Spinal cord (tissue), 10 donors: ENCODE data around the gene FLACC1. TPM values are rescaled to one million over a fixed set of nuclear protein-coding genes. Genes with fewer than 3 reads are reported as not detected.

Experiments used
- DNase-seq, 6 donors: peaks; one replicate each; pipeline versions ENCODE4 v3.0.0 to v3.0.0-alpha.2; 2013 to 2015; ENCODE audit warnings: low spot score in 6 of 6, low read depth in 4 of 6
- H3K27ac ChIP-seq: one replicate; pipeline ENCODE4 v1.5.1; 2013; ENCODE audit warnings: low read depth, low read length, control low read depth
- H3K27me3 ChIP-seq: one replicate; pipeline ENCODE4 v1.6.1; 2013; ENCODE audit warnings: low read length; ENCODE audit not compliant: control insufficient read depth, insufficient read depth
- H3K36me3 ChIP-seq: one replicate; pipeline ENCODE4 v1.6.1; 2013; ENCODE audit warnings: low read length; ENCODE audit not compliant: control insufficient read depth, insufficient read depth
- H3K4me1 ChIP-seq: one replicate; pipeline ENCODE4 v1.6.1; 2013; ENCODE audit warnings: low read length; ENCODE audit not compliant: control insufficient read depth, insufficient read depth
- H3K4me3 ChIP-seq: one replicate; pipeline ENCODE4 v1.5.1; 2013; ENCODE audit warnings: low read depth, low read length, control low read depth
- H3K9me3 ChIP-seq: one replicate; pipeline ENCODE4 v1.6.1; 2013; ENCODE audit warnings: low read length; ENCODE audit not compliant: control insufficient read depth, insufficient read depth
- WGBS: methylation state at CpG from one replicate; pipeline ENCODE4 v1.1.5; 2013; ENCODE audit warnings: missing lambda C conversion rate; ENCODE audit not compliant: insufficient coverage; 5-methylcytosine and 5-hydroxymethylcytosine counted together
- polyA plus RNA-seq, 2 donors: library from polyadenylated mRNA; unstranded; fragments of 120-200 nt; gene quantifications; one replicate each; pipeline ENCODE4 v1.2.1, GENCODE V29; 2013; ENCODE audit not compliant: insufficient read length in 2 of 2
- total RNA-seq, 2 donors: library from RNA; depleted of rRNA in 1 of 2; stranded (reverse); fragments of 120-200 nt in 1 of 2; fragments of >200 nt in 1 of 2; gene quantifications; one replicate each; pipeline versions ENCODE4 v1.2.3 to v1.2.4, GENCODE V29; 2013 to 2014
- donor health status: healthy.

FLACC1 gene
- total and polyA plus RNA-seq, 4 donors: 4.3 to 7.1 (median 5.0) TPM

- 100% methylated on average over 1 of the region's 1 CpG for WGBS
- DNase-seq: no peak
- Histone ChIP-seq H3K36me3 (no peaks in the 10 kb centered on the region), H3K4me3 (no peak overlapping the region), H3K9me3 (no peaks in the 10 kb centered on the region), H3K27ac (no peak overlapping the region), H3K27me3 (no peaks in the 10 kb centered on the region), H3K4me1 (no peaks in the 10 kb centered on the region)
Measured at GRCh38 chr2:201285499-201285898, 71.6 kb downstream of the FLACC1 start.

GRCh38 chr2:201280191-201281040, 76.7 kb downstream of the FLACC1 start:
- no peak for DNase-seq
- no peaks in the 10 kb centered on the region for H3K36me3 ChIP-seq
- no peaks in the 10 kb centered on the region for H3K4me1 ChIP-seq
- WGBS: 100% methylated on average over 1 of the region's 3 CpGs
- H3K27ac ChIP-seq: no peak overlapping the region
- H3K9me3 ChIP-seq: no peaks in the 10 kb centered on the region
- H3K4me3 ChIP-seq: no peak overlapping the region
- no peaks in the 10 kb centered on the region for H3K27me3 ChIP-seq

GRCh38 chr2:201279079-201279478, 78.1 kb downstream of the FLACC1 start:
- no peaks in the 10 kb centered on the region for H3K4me1 ChIP-seq
- no peaks in the 10 kb centered on the region for H3K9me3 ChIP-seq
- no peaks in the 10 kb centered on the region for H3K36me3 ChIP-seq
- H3K4me3 ChIP-seq: no peak overlapping the region
- no peak overlapping the region for H3K27ac ChIP-seq
- 100% methylated on average over 1 of the region's 1 CpG for WGBS
- no peak for DNase-seq
- H3K27me3 ChIP-seq: no peaks in the 10 kb centered on the region

- WGBS: 92% methylated on average over 6 of the region's 6 CpGs
- DNase-seq: no peak
- H3K4me3 ChIP-seq: no peak overlapping the region
- H3K36me3 ChIP-seq: no peaks in the 10 kb centered on the region
- H3K27me3 ChIP-seq: no peaks in the 10 kb centered on the region
- H3K4me1 ChIP-seq: no peaks in the 10 kb centered on the region
- no peaks in the 10 kb centered on the region for H3K9me3 ChIP-seq
- H3K27ac ChIP-seq: no peak overlapping the region
Measured at GRCh38 chr2:201276511-201276910, 80.6 kb downstream of the FLACC1 start.

- Histone ChIP-seq H3K27ac (no peak overlapping the region), H3K9me3 (no peaks in the 10 kb centered on the region), H3K36me3 (no peaks in the 10 kb centered on the region), H3K4me3 (no peak overlapping the region), H3K4me1 (no peaks in the 10 kb centered on the region), H3K27me3 (no peaks in the 10 kb centered on the region)
- DNase-seq: no peak
- 41% methylated on average over 5 of the region's 5 CpGs for WGBS
Measured at GRCh38 chr2:201275990-201276389, 81.2 kb downstream of the FLACC1 start.

- no peaks in the 10 kb centered on the region for H3K36me3 ChIP-seq
- no CpG with 5 or more reads among the region's 2 CpGs for WGBS
- H3K9me3 ChIP-seq: no peaks in the 10 kb centered on the region
- H3K27ac ChIP-seq: no peak overlapping the region
- no peaks in the 10 kb centered on the region for H3K27me3 ChIP-seq
- DNase-seq: no peak
- H3K4me1 ChIP-seq: no peaks in the 10 kb centered on the region
- H3K4me3 ChIP-seq: no peak overlapping the region
Measured at GRCh38 chr2:201275069-201275468, 82.1 kb downstream of the FLACC1 start.

GRCh38 chr2:201273330-201273983, 83.7 kb downstream of the FLACC1 start:
- no peak overlapping the region for H3K27ac ChIP-seq
- H3K4me3 ChIP-seq: no peak overlapping the region
- no peaks in the 10 kb centered on the region for H3K36me3 ChIP-seq
- H3K9me3 ChIP-seq: no peaks in the 10 kb centered on the region
- H3K27me3 ChIP-seq: no peaks in the 10 kb centered on the region
- DNase-seq: no peak
- H3K4me1 ChIP-seq: no peaks in the 10 kb centered on the region
- 90% methylated on average over 5 of the region's 9 CpGs for WGBS

- H3K36me3 ChIP-seq: no peaks in the 10 kb centered on the region
Measured at GRCh38 chr2:201271917-201272316, 85.2 kb downstream of the FLACC1 start.

GRCh38 chr2:201270293-201271001, 86.7 kb downstream of the FLACC1 start:
- WGBS: 100% methylated on average over 5 of the region's 9 CpGs

More at GRCh38 chr2:201271917-201272316, 85.2 kb downstream of the FLACC1 start:
- H3K4me1 ChIP-seq: no peaks in the 10 kb centered on the region
- no peak overlapping the region for H3K4me3 ChIP-seq
- 100% methylated on average over 2 of the region's 2 CpGs for WGBS
- H3K9me3 ChIP-seq: no peaks in the 10 kb centered on the region
- no peak overlapping the region for H3K27ac ChIP-seq
- no peak for DNase-seq
- no peaks in the 10 kb centered on the region for H3K27me3 ChIP-seq

More at GRCh38 chr2:201270293-201271001, 86.7 kb downstream of the FLACC1 start:
- no peaks in the 10 kb centered on the region for H3K36me3 ChIP-seq
- H3K27me3 ChIP-seq: no peaks in the 10 kb centered on the region
- no peak overlapping the region for H3K27ac ChIP-seq
- no peaks in the 10 kb centered on the region for H3K4me1 ChIP-seq
- H3K9me3 ChIP-seq: no peaks in the 10 kb centered on the region
- no peak overlapping the region for H3K4me3 ChIP-seq
- no peak for DNase-seq
